Sigmoid colon (tissue), 7 donors: Measurements from ENCODE around the gene MAD1L1. TPM values are rescaled to one million over a fixed set of nuclear protein-coding genes. Genes with fewer than 3 reads are reported as not detected.

Experiments used
- DNase-seq: peaks from one replicate; pipeline ENCODE4 v3.0.0-alpha.2; 2019
- H3K27ac ChIP-seq, 4 donors: fragments of 200-600 bp; sonication (generic); one replicate each; pipeline ENCODE4 v1.5.1; 2016 to 2019; ENCODE audit warnings: mild to moderate bottlenecking in 1 of 4
- H3K27me3 ChIP-seq, 3 donors: fragments of 200-600 bp; sonication (generic); one replicate each; pipeline ENCODE4 v1.5.1; 2019; ENCODE audit warnings: mild to moderate bottlenecking in 1 of 3
- H3K36me3 ChIP-seq, 4 donors: fragments of 200-600 bp; sonication (generic); one replicate each; pipeline ENCODE4 v1.5.1; 2016 to 2019
- H3K4me1 ChIP-seq, 4 donors: fragments of 200-600 bp; sonication (generic); one replicate each; pipeline ENCODE4 v1.5.1; 2017 to 2019
- H3K4me3 ChIP-seq, 4 donors: fragments of 200-600 bp; sonication (generic); one replicate each; pipeline ENCODE4 v1.5.1; 2017 to 2019; ENCODE audit warnings: mild to moderate bottlenecking in 2 of 4, moderate library complexity in 1 of 4
- H3K9me3 ChIP-seq, 4 donors: fragments of 200-600 bp in 3 of 4; sonication (generic) in 3 of 4; one replicate each; pipeline versions ENCODE4 v1.5.1 to v1.6.1; 2013 to 2019
- EP300 ChIP-seq, 4 donors: sonication (generic); formaldehyde crosslinking; IDR thresholded peaks; one replicate each; pipeline ENCODE4 v1.6.1; 2017; ENCODE audit warnings: antibody characterized with exemption in 4 of 4
- POLR2A ChIP-seq, 2 donors: fragments of 450-650 bp; IDR thresholded peaks; one replicate each; pipeline ENCODE4 v1.6.1; 2016; ENCODE audit warnings: antibody characterized with exemption in 2 of 2, mild to moderate bottlenecking in 2 of 2, moderate library complexity in 2 of 2
- POLR2AphosphoS5 ChIP-seq, 4 donors: sonication (generic); formaldehyde crosslinking; IDR thresholded peaks; one replicate each; pipeline ENCODE4 v1.6.1; 2017; ENCODE audit warnings: antibody characterized with exemption in 4 of 4
- WGBS, 2 donors: extraction: QIAGEN DNeasy Blood & Tissue Kit; methylation state at CpG; one replicate each; pipeline ENCODE4 v1.1.7; 2013; 5-methylcytosine and 5-hydroxymethylcytosine counted together
- intact Hi-C: fragments of 100-400 bp; cut with DNase I; formaldehyde crosslinking; loops from one replicate; pipeline ENCODE4 v1.15.1; 2023
- polyA plus RNA-seq, 3 donors: library from polyadenylated mRNA; stranded (reverse); fragments of 200-250 nt; gene quantifications; one replicate each; pipeline ENCODE4 v1.2.3, GENCODE V29; 2013
- total RNA-seq, 4 donors: library from RNA; depleted of rRNA; stranded (reverse); fragments of >200 nt; gene quantifications; one replicate each; pipeline ENCODE4 v1.1.0, GENCODE V29; 2016
- TF ChIP-seq, protein P1 (sequence below), 4 experiments: fragments of 450-650 bp in 3 of 4; fragments of 200-600 bp in 1 of 4; IDR thresholded peaks; one replicate each; pipeline ENCODE4 v1.5.1; 2016 to 2019; ENCODE audit warnings: antibody characterized with exemption in 4 of 4, mild to moderate bottlenecking in 3 of 4, moderate library complexity in 2 of 4
- donor health status: healthy with polysubstance abuse.
- donor health status: Bipolar disorder and iron deficiency.
- donor health status: healthy.

Gene MAD1L1
- total and polyA plus RNA-seq, 7 donors, result 10.2 to 38.4 (median 20.6) TPM

GRCh38 chr7:1985936-1986335 lies 246.8 kb downstream of the MAD1L1 start:
- no peaks in the 10 kb centered on the region for H3K36me3 ChIP-seq
- no peaks in the 10 kb centered on the region for H3K9me3 ChIP-seq
- DNase-seq, result no peak
- intact Hi-C loops, result no loop called here
- no peak overlapping the region for H3K4me3 ChIP-seq
- no peak overlapping the region for H3K27ac ChIP-seq
- no peaks in the 10 kb centered on the region for H3K4me1 ChIP-seq
- H3K27me3 ChIP-seq, result no peaks in the 10 kb centered on the region
- WGBS, 2 donors, result 94 to 97% methylated on average over 9 of the region's 9 CpGs
- TF ChIP-seq, protein P1, sequence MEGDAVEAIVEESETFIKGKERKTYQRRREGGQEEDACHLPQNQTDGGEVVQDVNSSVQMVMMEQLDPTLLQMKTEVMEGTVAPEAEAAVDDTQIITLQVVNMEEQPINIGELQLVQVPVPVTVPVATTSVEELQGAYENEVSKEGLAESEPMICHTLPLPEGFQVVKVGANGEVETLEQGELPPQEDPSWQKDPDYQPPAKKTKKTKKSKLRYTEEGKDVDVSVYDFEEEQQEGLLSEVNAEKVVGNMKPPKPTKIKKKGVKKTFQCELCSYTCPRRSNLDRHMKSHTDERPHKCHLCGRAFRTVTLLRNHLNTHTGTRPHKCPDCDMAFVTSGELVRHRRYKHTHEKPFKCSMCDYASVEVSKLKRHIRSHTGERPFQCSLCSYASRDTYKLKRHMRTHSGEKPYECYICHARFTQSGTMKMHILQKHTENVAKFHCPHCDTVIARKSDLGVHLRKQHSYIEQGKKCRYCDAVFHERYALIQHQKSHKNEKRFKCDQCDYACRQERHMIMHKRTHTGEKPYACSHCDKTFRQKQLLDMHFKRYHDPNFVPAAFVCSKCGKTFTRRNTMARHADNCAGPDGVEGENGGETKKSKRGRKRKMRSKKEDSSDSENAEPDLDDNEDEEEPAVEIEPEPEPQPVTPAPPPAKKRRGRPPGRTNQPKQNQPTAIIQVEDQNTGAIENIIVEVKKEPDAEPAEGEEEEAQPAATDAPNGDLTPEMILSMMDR (IDR thresholded peaks at IDR 0.05), result no peak
- TF ChIP-seq POLR2A (IDR thresholded peaks at IDR 0.05) (no peak), EP300 (IDR thresholded peaks at IDR 0.05) (no peak), POLR2AphosphoS5 (IDR thresholded peaks at IDR 0.05) (no peak)

GRCh38 chr7:1985042-1985441 lies 247.7 kb downstream of the MAD1L1 start:
- intact Hi-C loops, result no loop called here
- no peaks in the 10 kb centered on the region for H3K36me3 ChIP-seq
- no peaks in the 10 kb centered on the region for H3K4me1 ChIP-seq
- H3K9me3 ChIP-seq, result no peaks in the 10 kb centered on the region
- TF ChIP-seq EP300 (IDR thresholded peaks at IDR 0.05) (no peak), POLR2AphosphoS5 (IDR thresholded peaks at IDR 0.05) (no peak), POLR2A (IDR thresholded peaks at IDR 0.05) (no peak)
- TF ChIP-seq, protein P1 (IDR thresholded peaks at IDR 0.05), result no peak
- DNase-seq, result no peak
- no peak overlapping the region for H3K4me3 ChIP-seq
- no peaks in the 10 kb centered on the region for H3K27me3 ChIP-seq
- no peak overlapping the region for H3K27ac ChIP-seq
- WGBS, 2 donors, result 93 to 96% methylated on average over 13 of the region's 13 CpGs

DNA sequence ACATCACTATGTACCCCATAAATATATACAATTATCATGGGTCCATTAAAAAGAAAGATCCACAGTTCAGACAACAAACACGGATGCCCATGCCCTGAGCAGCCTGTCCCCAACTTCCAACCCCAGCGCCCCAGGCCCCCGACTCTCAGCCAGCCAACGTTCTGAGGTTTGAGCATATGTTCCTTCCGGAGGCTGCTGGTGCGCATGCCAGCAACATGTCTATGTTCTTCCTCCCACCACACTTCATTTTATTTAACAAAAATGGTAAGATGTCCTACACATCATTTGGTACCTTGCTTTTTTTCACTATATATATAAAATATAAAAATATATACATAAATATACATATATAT lies 250.9 kb downstream of the MAD1L1 start:
- 92 to 94% methylated on average over 6 of the region's 6 CpGs for whole genome bisulfite sequencing, 2 donors
- Histone ChIP-seq H3K36me3 (peaks cover 0 to 6% (median 0%) of the 10 kb centered on the region in 4 donors), H3K4me3 (no peak overlapping the region), H3K4me1 (no peaks in the 10 kb centered on the region), H3K27ac (no peak overlapping the region), H3K27me3 (no peaks in the 10 kb centered on the region), H3K9me3 (no peaks in the 10 kb centered on the region)
- intact Hi-C loops, result no loop called here
- no peak for DNase-seq
- no peak for TF ChIP-seq EP300 (IDR thresholded peaks at IDR 0.05)
- no peak for TF ChIP-seq POLR2A (IDR thresholded peaks at IDR 0.05)
- TF ChIP-seq POLR2AphosphoS5 (IDR thresholded peaks at IDR 0.05), result no peak
- TF ChIP-seq, protein P1 (IDR thresholded peaks at IDR 0.05), result no peak

GRCh38 chr7:1981201-1981877 lies 251.4 kb downstream of the MAD1L1 start:
- TF ChIP-seq, protein P1 (IDR thresholded peaks at IDR 0.05), result no peak
- no peak for TF ChIP-seq POLR2A (IDR thresholded peaks at IDR 0.05)
- TF ChIP-seq POLR2AphosphoS5 (IDR thresholded peaks at IDR 0.05), result no peak
- no peak for TF ChIP-seq EP300 (IDR thresholded peaks at IDR 0.05)
- Histone ChIP-seq H3K27me3 (no peaks in the 10 kb centered on the region), H3K9me3 (no peaks in the 10 kb centered on the region), H3K36me3 (peaks cover 0 to 11% (median 0%) of the 10 kb centered on the region in 4 donors), H3K27ac (no peak overlapping the region), H3K4me1 (no peaks in the 10 kb centered on the region), H3K4me3 (no peak overlapping the region)
- 89 to 91% methylated on average over 19 of the region's 19 CpGs for WGBS, 2 donors
- intact Hi-C loops, result no loop called here
- DNase-seq, result no peak
